DND-41 (cell line): Measurements from ENCODE around the gene CACNA2D1.

Source experiments
- ATAC-seq: fragments of 200-7000 bp; cut with Tn5 transposase; 3 replicates; pipeline ENCODE4 v1.9.1; 2021; ENCODE audit warnings: low read depth; ENCODE audit not compliant: insufficient read depth
- DNase-seq: peaks from one replicate; pipeline ENCODE4 v3.0.0-alpha.2; 2020
- H2AFZ ChIP-seq: 2 replicates; pipeline ENCODE4 v1.6.0; 2012; ENCODE audit warnings: low read depth, low read length
- H3K27ac ChIP-seq: 2 replicates; pipeline ENCODE4 v1.5.1; 2012; ENCODE audit warnings: low read length, inconsistent platforms
- H3K27me3 ChIP-seq: fragments of 200-600 bp; sonication (generic); 2 replicates; pipeline ENCODE4 v1.6.0; 2012; ENCODE audit warnings: low read length, mild to moderate bottlenecking, inconsistent platforms; ENCODE audit not compliant: insufficient read depth, poor library complexity
- H3K36me3 ChIP-seq: 2 replicates; pipeline ENCODE4 v1.5.1; 2012; ENCODE audit warnings: low read length, inconsistent platforms; ENCODE audit not compliant: insufficient read depth
- H3K4me1 ChIP-seq: 2 replicates; pipeline ENCODE4 v1.5.1; 2012; ENCODE audit warnings: mild to moderate bottlenecking, low read length; ENCODE audit not compliant: insufficient read depth
- H3K4me2 ChIP-seq: 2 replicates; pipeline ENCODE4 v1.6.0; 2012; ENCODE audit warnings: mild to moderate bottlenecking, moderate library complexity, low read length, inconsistent platforms; ENCODE audit not compliant: insufficient read depth
- H3K4me3 ChIP-seq, 2 experiments: fragments of 200-600 bp in 1 of 2; shearing (Covaris generic) in 1 of 2; 2 replicates each; pipeline ENCODE4 v1.5.1; 2012 to 2016; ENCODE audit warnings: inconsistent platforms in 2 of 2, low read length in 2 of 2, mild to moderate bottlenecking in 2 of 2, low read depth in 1 of 2, moderate library complexity in 1 of 2
- H3K79me2 ChIP-seq: 2 replicates; pipeline ENCODE4 v1.6.0; 2012; ENCODE audit warnings: low read length, inconsistent platforms; ENCODE audit not compliant: insufficient read depth
- H3K9ac ChIP-seq: 2 replicates; pipeline ENCODE4 v1.6.0; 2012; ENCODE audit warnings: low read depth, mild to moderate bottlenecking, inconsistent platforms, low read length, moderate library complexity
- H3K9me3 ChIP-seq: 2 replicates; pipeline ENCODE4 v1.5.1; 2012; ENCODE audit warnings: low read length, moderate library complexity, mild to moderate bottlenecking, inconsistent platforms; ENCODE audit not compliant: insufficient read depth, severe bottlenecking
- H4K20me1 ChIP-seq: 2 replicates; pipeline ENCODE4 v1.6.0; 2012; ENCODE audit warnings: low read length; ENCODE audit not compliant: insufficient read depth
- EZH2 ChIP-seq: IDR thresholded peaks from 3 replicates; pipeline ENCODE4 v1.6.1; 2012; ENCODE audit warnings: borderline replicate concordance, low read depth, mild to moderate bottlenecking, moderate library complexity, low read length, inconsistent platforms; ENCODE audit not compliant: severe bottlenecking
- TF ChIP-seq, protein P1 (sequence below): IDR thresholded peaks from 2 replicates; pipeline ENCODE4 v1.5.1; 2012; ENCODE audit warnings: borderline replicate concordance, low read length, moderate library complexity, mild to moderate bottlenecking; ENCODE audit not compliant: poor library complexity, severe bottlenecking; ENCODE audit errors: extremely low read depth

Gene CACNA2D1

GRCh38 chr7:82428186-82428961 lies 15.2 kb downstream of the CACNA2D1 start:
- Histone ChIP-seq H3K27ac (no peak overlapping the region), H2AFZ (no peak overlapping the region), H3K36me3 (no peaks in the 10 kb centered on the region), H3K9me3 (no peaks in the 10 kb centered on the region), H3K4me3 (no peak overlapping the region), H3K9ac (no peak overlapping the region), H3K4me2 (no peak overlapping the region), H3K27me3 (no peaks in the 10 kb centered on the region), H3K79me2 (no peaks in the 10 kb centered on the region), H3K4me1 (no peaks in the 10 kb centered on the region), H4K20me1 (no peaks in the 10 kb centered on the region)
- no peak for ATAC-seq
- TF ChIP-seq EZH2, result no peak
- TF ChIP-seq, protein P1, sequence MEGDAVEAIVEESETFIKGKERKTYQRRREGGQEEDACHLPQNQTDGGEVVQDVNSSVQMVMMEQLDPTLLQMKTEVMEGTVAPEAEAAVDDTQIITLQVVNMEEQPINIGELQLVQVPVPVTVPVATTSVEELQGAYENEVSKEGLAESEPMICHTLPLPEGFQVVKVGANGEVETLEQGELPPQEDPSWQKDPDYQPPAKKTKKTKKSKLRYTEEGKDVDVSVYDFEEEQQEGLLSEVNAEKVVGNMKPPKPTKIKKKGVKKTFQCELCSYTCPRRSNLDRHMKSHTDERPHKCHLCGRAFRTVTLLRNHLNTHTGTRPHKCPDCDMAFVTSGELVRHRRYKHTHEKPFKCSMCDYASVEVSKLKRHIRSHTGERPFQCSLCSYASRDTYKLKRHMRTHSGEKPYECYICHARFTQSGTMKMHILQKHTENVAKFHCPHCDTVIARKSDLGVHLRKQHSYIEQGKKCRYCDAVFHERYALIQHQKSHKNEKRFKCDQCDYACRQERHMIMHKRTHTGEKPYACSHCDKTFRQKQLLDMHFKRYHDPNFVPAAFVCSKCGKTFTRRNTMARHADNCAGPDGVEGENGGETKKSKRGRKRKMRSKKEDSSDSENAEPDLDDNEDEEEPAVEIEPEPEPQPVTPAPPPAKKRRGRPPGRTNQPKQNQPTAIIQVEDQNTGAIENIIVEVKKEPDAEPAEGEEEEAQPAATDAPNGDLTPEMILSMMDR, result no peak
- DNase-seq, result no peak

- no peaks in the 10 kb centered on the region for H4K20me1 ChIP-seq
- H3K9ac ChIP-seq, result no peak overlapping the region
- H3K27me3 ChIP-seq, result no peaks in the 10 kb centered on the region
- H3K79me2 ChIP-seq, result no peaks in the 10 kb centered on the region
- H3K9me3 ChIP-seq, result no peaks in the 10 kb centered on the region
- H3K4me2 ChIP-seq, result no peak overlapping the region
- H3K36me3 ChIP-seq, result no peaks in the 10 kb centered on the region
- no peak overlapping the region for H3K4me3 ChIP-seq
- H3K27ac ChIP-seq, result no peak overlapping the region
- TF ChIP-seq EZH2, result no peak
- TF ChIP-seq, protein P1, result no peak
- DNase-seq (no peak), ATAC-seq (no peak)
- no peaks in the 10 kb centered on the region for H3K4me1 ChIP-seq
- no peak overlapping the region for H2AFZ ChIP-seq
Observed at GRCh38 chr7:82423446-82423845, 20.1 kb downstream of the CACNA2D1 start.

DNA sequence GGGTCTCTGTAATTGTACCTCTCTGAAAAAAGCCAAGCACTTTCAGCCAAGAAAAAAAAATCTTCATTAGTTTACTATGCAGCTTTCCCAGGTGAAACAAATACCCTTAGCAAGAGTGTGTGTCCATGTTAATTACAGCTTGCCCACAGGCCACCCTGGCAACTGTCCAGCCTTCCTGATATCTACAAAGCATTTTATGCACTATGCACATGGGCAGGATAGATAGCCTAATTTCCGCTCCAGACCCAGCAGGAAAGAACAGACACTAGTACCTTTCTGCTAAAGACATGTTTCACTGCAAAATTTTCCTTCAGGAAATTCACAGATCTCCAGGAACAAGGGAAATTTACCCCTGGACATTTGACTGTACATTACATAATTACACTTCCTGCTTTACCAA lies 24.4 kb downstream of the CACNA2D1 start:
- Histone ChIP-seq H3K36me3 (no peaks in the 10 kb centered on the region), H3K27me3 (no peaks in the 10 kb centered on the region), H3K79me2 (no peaks in the 10 kb centered on the region), H3K4me1 (no peaks in the 10 kb centered on the region), H2AFZ (no peak overlapping the region), H3K4me2 (no peak overlapping the region), H3K27ac (no peak overlapping the region), H3K4me3 (no peak overlapping the region), H3K9me3 (no peaks in the 10 kb centered on the region), H4K20me1 (no peaks in the 10 kb centered on the region), H3K9ac (no peak overlapping the region)
- ATAC-seq (no peak), DNase-seq (no peak)
- TF ChIP-seq, protein P1, result no peak
- TF ChIP-seq EZH2, result no peak
